K562 (cell line): ENCODE data around the gene ARID3A. TPM values are rescaled to one million over a fixed set of nuclear protein-coding genes. Genes with fewer than 3 reads are reported as not detected.

ENCODE experiments used
- ARID4B ChIP-seq: sonication (generic); formaldehyde crosslinking; IDR thresholded peaks from 2 replicates; pipeline ENCODE4 v1.8.0; 2022; ENCODE audit warnings: mild to moderate bottlenecking, missing genetic modification reagents
- CSDE1 ChIP-seq, 2 experiments: fragments of 450-650 bp; IDR thresholded peaks; 2 replicates each; pipeline ENCODE4 v1.6.1; 2016; ENCODE audit warnings: mild to moderate bottlenecking in 1 of 2
- CTBP1 ChIP-seq: fragments of 450-650 bp; IDR thresholded peaks from 2 replicates; pipeline ENCODE4 v1.6.1; 2016; ENCODE audit warnings: borderline replicate concordance
- EWSR1 ChIP-seq: fragments of 450-650 bp; IDR thresholded peaks from 2 replicates; pipeline ENCODE4 v1.6.1; 2018; ENCODE audit warnings: borderline replicate concordance, mild to moderate bottlenecking, low read depth, moderate library complexity; ENCODE audit not compliant: partially characterized antibody
- FIP1L1 ChIP-seq: fragments of 200-400 bp; formaldehyde crosslinking; IDR thresholded peaks from 2 replicates; pipeline ENCODE4 v1.6.1; 2018; ENCODE audit warnings: mild to moderate bottlenecking, low read depth, low read length; ENCODE audit not compliant: poor library complexity, severe bottlenecking
- HDAC1 ChIP-seq, 2 experiments: fragments of 450-650 bp; IDR thresholded peaks; 2 replicates each; pipeline ENCODE4 v1.6.1; 2016 to 2017; ENCODE audit warnings: inconsistent platforms in 1 of 2, mild to moderate bottlenecking in 1 of 2, moderate library complexity in 1 of 2
- HLTF ChIP-seq: fragments of 450-650 bp; IDR thresholded peaks from 2 replicates; pipeline ENCODE4 v1.6.1; 2016
- NR2C1 ChIP-seq, 2 experiments: fragments of 450-650 bp; IDR thresholded peaks; 2 replicates each; pipeline ENCODE4 v1.6.1; 2017; ENCODE audit warnings: mild to moderate bottlenecking in 2 of 2, antibody characterized with exemption in 1 of 2, inconsistent platforms in 1 of 2, missing compliant biosample characterization in 1 of 2, missing genetic modification characterization in 1 of 2
- STAT5A ChIP-seq: IDR thresholded peaks from 2 replicates; pipeline ENCODE4 v1.6.1; 2012; ENCODE audit warnings: low read length, inconsistent platforms, borderline replicate concordance
- polyA plus RNA-seq, 8 experiments: library from polyadenylated mRNA; depleted of rRNA in 4 of 8; stranded (reverse) in 5 of 8; unstranded in 3 of 8; fragments of >200 nt; fragmentation: Nextera tagmentation in 2 of 8; fragmentation: Illumina TruSeq in 1 of 8; extraction: Ambion mirVana in 2 of 8; extraction: Trizol in 1 of 8; gene quantifications; 2 replicates each; pipeline versions ENCODE4 v1.2.1 to v1.2.3, GENCODE V29; 2011 to 2014; ENCODE audit warnings: inconsistent platforms in 1 of 8, missing spikeins in 1 of 8
- total RNA-seq, 7 experiments: library from RNA; depleted of rRNA in 6 of 7; stranded (reverse); fragments of >200 nt in 6 of 7; fragmentation: Illumina TruSeq in 2 of 7; extraction: Trizol in 2 of 7; gene quantifications; 2 replicates each; pipeline versions ENCODE4 v1.2.1 to v1.2.3, GENCODE V29; 2011 to 2021; ENCODE audit warnings: low replicate concordance in 1 of 7
- TF ChIP-seq, protein P1 (sequence below), 2 experiments: fragments of 450-650 bp; formaldehyde crosslinking in 1 of 2; IDR thresholded peaks; 2 replicates each; pipeline versions ENCODE4 v1.4.0 to v1.6.1; 2014 to 2020; ENCODE audit warnings: mild to moderate bottlenecking in 2 of 2, borderline replicate concordance in 1 of 2, low read depth in 1 of 2
- TF ChIP-seq, protein P2 (sequence below): IDR thresholded peaks from 2 replicates; pipeline ENCODE4 v1.6.1; 2014; ENCODE audit warnings: antibody characterized with exemption
- TF ChIP-seq, protein P3 (sequence below): fragments of 450-650 bp; IDR thresholded peaks from 2 replicates; pipeline ENCODE4 v1.6.1; 2017; ENCODE audit warnings: mild to moderate bottlenecking, moderate library complexity

The ARID3A gene
- total and polyA plus RNA-seq, 9 of the 15 experiments (the other 6 are each of a cell fraction or from before 2014, with no cell fraction given): 1.4 to 118 (median 31.2) TPM

GRCh38 chr19:944171-944567, 18.3 kb downstream of the ARID3A start (continued):
- TF ChIP-seq, protein P1, sequence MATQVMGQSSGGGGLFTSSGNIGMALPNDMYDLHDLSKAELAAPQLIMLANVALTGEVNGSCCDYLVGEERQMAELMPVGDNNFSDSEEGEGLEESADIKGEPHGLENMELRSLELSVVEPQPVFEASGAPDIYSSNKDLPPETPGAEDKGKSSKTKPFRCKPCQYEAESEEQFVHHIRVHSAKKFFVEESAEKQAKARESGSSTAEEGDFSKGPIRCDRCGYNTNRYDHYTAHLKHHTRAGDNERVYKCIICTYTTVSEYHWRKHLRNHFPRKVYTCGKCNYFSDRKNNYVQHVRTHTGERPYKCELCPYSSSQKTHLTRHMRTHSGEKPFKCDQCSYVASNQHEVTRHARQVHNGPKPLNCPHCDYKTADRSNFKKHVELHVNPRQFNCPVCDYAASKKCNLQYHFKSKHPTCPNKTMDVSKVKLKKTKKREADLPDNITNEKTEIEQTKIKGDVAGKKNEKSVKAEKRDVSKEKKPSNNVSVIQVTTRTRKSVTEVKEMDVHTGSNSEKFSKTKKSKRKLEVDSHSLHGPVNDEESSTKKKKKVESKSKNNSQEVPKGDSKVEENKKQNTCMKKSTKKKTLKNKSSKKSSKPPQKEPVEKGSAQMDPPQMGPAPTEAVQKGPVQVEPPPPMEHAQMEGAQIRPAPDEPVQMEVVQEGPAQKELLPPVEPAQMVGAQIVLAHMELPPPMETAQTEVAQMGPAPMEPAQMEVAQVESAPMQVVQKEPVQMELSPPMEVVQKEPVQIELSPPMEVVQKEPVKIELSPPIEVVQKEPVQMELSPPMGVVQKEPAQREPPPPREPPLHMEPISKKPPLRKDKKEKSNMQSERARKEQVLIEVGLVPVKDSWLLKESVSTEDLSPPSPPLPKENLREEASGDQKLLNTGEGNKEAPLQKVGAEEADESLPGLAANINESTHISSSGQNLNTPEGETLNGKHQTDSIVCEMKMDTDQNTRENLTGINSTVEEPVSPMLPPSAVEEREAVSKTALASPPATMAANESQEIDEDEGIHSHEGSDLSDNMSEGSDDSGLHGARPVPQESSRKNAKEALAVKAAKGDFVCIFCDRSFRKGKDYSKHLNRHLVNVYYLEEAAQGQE (IDR thresholded peaks at IDR 0.05; ENCODE audit: borderline replicate concordance): peak; percentile 13; the same call in 1 of the 2 replicates
- TF ChIP-seq, protein P1 (CRISPR knock-in tag; IDR thresholded peaks at IDR 0.05; ENCODE audit: low read depth): no peak
- TF ChIP-seq, protein P2, sequence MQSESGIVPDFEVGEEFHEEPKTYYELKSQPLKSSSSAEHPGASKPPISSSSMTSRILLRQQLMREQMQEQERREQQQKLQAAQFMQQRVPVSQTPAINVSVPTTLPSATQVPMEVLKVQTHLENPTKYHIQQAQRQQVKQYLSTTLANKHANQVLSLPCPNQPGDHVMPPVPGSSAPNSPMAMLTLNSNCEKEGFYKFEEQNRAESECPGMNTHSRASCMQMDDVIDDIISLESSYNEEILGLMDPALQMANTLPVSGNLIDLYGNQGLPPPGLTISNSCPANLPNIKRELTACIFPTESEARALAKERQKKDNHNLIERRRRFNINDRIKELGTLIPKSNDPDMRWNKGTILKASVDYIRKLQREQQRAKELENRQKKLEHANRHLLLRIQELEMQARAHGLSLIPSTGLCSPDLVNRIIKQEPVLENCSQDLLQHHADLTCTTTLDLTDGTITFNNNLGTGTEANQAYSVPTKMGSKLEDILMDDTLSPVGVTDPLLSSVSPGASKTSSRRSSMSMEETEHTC: peak; percentile 27; the same call in 1 of the 2 replicates
- TF ChIP-seq HLTF (no peak), HDAC1 (IDR thresholded peaks at IDR 0.05) (peak in 1 of 2 experiments; percentile 96; a peak in 2 of 4 replicates), EWSR1 (no peak), FIP1L1 (peak; percentile 99), STAT5A (peak; percentile 62; the same call in 1 of the 2 replicates), NR2C1 (IDR thresholded peaks at IDR 0.05) (no peak), NR2C1 (tag; IDR thresholded peaks at IDR 0.05) (peak; percentile 39; the same call in 1 of the 2 replicates), CTBP1 (peak; percentile 84), CSDE1 (IDR thresholded peaks at IDR 0.05) (no peak), ARID4B (0 out of 2 replicates have a peak, but pooled peaks have one; percentile 41)
- TF ChIP-seq, protein P3, sequence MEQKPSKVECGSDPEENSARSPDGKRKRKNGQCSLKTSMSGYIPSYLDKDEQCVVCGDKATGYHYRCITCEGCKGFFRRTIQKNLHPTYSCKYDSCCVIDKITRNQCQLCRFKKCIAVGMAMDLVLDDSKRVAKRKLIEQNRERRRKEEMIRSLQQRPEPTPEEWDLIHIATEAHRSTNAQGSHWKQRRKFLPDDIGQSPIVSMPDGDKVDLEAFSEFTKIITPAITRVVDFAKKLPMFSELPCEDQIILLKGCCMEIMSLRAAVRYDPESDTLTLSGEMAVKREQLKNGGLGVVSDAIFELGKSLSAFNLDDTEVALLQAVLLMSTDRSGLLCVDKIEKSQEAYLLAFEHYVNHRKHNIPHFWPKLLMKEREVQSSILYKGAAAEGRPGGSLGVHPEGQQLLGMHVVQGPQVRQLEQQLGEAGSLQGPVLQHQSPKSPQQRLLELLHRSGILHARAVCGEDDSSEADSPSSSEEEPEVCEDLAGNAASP: no peak
